Mesodermal cell (in vitro differentiated cells): Measurements from ENCODE around the gene SMURF1.

Experiments
- H3K27ac ChIP-seq: 2 replicates; pipeline ENCODE4 v1.7.0; 2013; ENCODE audit warnings: mild to moderate bottlenecking, low read depth, low read length, moderate library complexity; ENCODE audit not compliant: severe bottlenecking
- H3K36me3 ChIP-seq: 2 replicates; pipeline ENCODE4 v1.7.1; 2013; ENCODE audit warnings: mild to moderate bottlenecking, low read length, moderate library complexity; ENCODE audit not compliant: control insufficient read depth, insufficient read depth
- H3K4me1 ChIP-seq: one replicate; pipeline ENCODE4 v1.7.1; 2013; ENCODE audit warnings: mild to moderate bottlenecking, low read length; ENCODE audit not compliant: insufficient read depth, control insufficient read depth, poor library complexity, severe bottlenecking
- H3K4me3 ChIP-seq: 2 replicates; pipeline ENCODE4 v1.7.0; 2013; ENCODE audit warnings: low read length, control low read depth, mild to moderate bottlenecking; ENCODE audit not compliant: insufficient read depth, poor library complexity, severe bottlenecking; ENCODE audit errors: extremely low read depth
- H3K9me3 ChIP-seq: 2 replicates; pipeline ENCODE4 v1.7.1; 2013; ENCODE audit warnings: mild to moderate bottlenecking, low read length, moderate library complexity; ENCODE audit not compliant: control insufficient read depth
- WGBS, 2 experiments: methylation state at CpG; one replicate each; pipeline ENCODE4 v1.1.5; 2013; ENCODE audit warnings: missing lambda C conversion rate in 2 of 2; ENCODE audit not compliant: insufficient coverage in 2 of 2; 5-methylcytosine and 5-hydroxymethylcytosine counted together

SMURF1 gene

DNA sequence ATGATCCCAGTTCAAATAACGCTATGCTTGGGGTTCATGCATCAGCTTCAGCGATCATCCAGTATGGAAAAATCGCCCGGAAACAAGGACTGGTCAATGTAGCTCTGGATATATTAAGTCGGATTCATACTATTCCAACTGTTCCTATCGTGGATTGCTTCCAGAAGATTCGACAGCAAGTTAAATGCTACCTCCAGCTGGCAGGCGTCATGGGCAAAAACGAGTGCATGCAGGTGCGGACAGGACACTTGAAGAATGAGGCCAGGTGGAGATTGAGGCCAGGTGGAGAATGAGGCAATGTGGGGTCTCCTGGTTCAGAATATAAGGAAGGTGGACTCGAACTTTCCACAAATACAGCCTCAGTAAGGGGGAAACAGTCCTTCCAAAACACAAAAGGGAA is 159.8 kb downstream of the SMURF1 start:
- H3K4me1 ChIP-seq = no peaks in the 10 kb centered on the region
- peaks cover 97% of the 10 kb centered on the region for H3K36me3 ChIP-seq
- no peak overlapping the region for H3K27ac ChIP-seq
- H3K9me3 ChIP-seq = no peaks in the 10 kb centered on the region
- H3K4me3 ChIP-seq = no peak overlapping the region
- WGBS, 2 experiments = 93 to 96% methylated on average over 10 to 11 of the region's 11 CpGs

GRCh38 chr7:98982686-98983085 is 161.2 kb downstream of the SMURF1 start:
- H3K27ac ChIP-seq = no peak overlapping the region
- peaks cover 97% of the 10 kb centered on the region for H3K36me3 ChIP-seq
- no peak overlapping the region for H3K4me3 ChIP-seq
- H3K9me3 ChIP-seq = no peaks in the 10 kb centered on the region
- WGBS, 2 experiments = 90 to 99% methylated on average over 6 to 8 of the region's 8 CpGs
- no peaks in the 10 kb centered on the region for H3K4me1 ChIP-seq

DNA sequence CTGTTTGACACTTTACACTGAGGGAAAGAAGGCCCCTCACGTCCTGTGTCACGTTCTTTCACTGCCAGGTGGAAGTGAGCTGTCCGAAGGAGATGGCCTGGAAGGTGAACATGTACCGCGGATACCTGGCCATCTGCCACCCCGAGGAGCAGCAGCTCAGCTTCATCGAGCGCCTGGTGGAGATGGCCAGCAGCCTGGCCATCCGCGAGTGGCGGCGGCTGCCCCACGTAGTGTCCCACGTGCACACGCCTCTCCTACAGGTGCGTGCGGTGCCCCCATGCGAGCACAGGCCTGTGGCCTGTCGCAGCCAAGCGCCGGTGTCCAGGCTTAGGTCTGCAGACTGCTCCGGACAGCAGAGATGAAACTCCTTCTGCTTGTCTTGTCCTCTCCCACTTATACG is 162.2 kb downstream of the SMURF1 start:
- 96 to 97% methylated on average over 22 to 23 of the region's 23 CpGs for WGBS, 2 experiments
- H3K4me1 ChIP-seq = no peaks in the 10 kb centered on the region

GRCh38 chr7:98978672-98979071 is 165.2 kb downstream of the SMURF1 start:
- Histone ChIP-seq H3K27ac (no peak overlapping the region), H3K4me1 (no peaks in the 10 kb centered on the region), H3K9me3 (no peaks in the 10 kb centered on the region), H3K36me3 (peaks cover 99% of the 10 kb centered on the region), H3K4me3 (no peak overlapping the region)
- WGBS, 2 experiments = 97 to 100% methylated on average over 9 of the region's 9 CpGs

More for the DNA sequence above, 162.2 kb downstream of the SMURF1 start:
- Histone ChIP-seq H3K36me3 (peaks cover 97% of the 10 kb centered on the region), H3K27ac (no peak overlapping the region), H3K4me3 (no peak overlapping the region), H3K9me3 (no peaks in the 10 kb centered on the region)
